Neural cell (in vitro differentiated cells): ENCODE data around the gene ALOXE3.

Experiments
- EP300 ChIP-seq: fragments of 450-650 bp; conservative IDR thresholded peaks from 2 replicates; pipeline ENCODE4 v1.6.1; 2014; ENCODE audit warnings: antibody characterized with exemption, mild to moderate bottlenecking, moderate library complexity; ENCODE audit not compliant: poor library complexity, severe bottlenecking
- EZH2 ChIP-seq: fragments of 200-600, 300-800 bp; shearing (Covaris generic), sonication (generic); IDR thresholded peaks from 2 replicates; pipeline ENCODE4 v1.6.1; 2014; ENCODE audit warnings: antibody characterized with exemption, low read length, borderline replicate concordance, mild to moderate bottlenecking; ENCODE audit not compliant: insufficient read depth, poor library complexity, severe bottlenecking
- POLR2AphosphoS5 ChIP-seq: IDR thresholded peaks from 2 replicates; pipeline ENCODE4 v1.6.1; 2012
- RAD21 ChIP-seq: fragments of 450-650 bp; conservative IDR thresholded peaks from 2 replicates; pipeline ENCODE4 v1.6.1; 2014; ENCODE audit warnings: antibody characterized with exemption, mild to moderate bottlenecking, moderate library complexity
- SMC3 ChIP-seq: fragments of 450-650 bp; conservative IDR thresholded peaks from 2 replicates; pipeline ENCODE4 v1.6.1; 2014; ENCODE audit warnings: antibody characterized with exemption, mild to moderate bottlenecking, moderate library complexity; ENCODE audit not compliant: poor library complexity
- TF ChIP-seq, protein P1 (sequence below): fragments of 450-650 bp; IDR thresholded peaks from 2 replicates; pipeline ENCODE4 v1.5.1; 2014; ENCODE audit warnings: antibody characterized with exemption, mild to moderate bottlenecking, moderate library complexity; ENCODE audit not compliant: poor library complexity, severe bottlenecking

DNA sequence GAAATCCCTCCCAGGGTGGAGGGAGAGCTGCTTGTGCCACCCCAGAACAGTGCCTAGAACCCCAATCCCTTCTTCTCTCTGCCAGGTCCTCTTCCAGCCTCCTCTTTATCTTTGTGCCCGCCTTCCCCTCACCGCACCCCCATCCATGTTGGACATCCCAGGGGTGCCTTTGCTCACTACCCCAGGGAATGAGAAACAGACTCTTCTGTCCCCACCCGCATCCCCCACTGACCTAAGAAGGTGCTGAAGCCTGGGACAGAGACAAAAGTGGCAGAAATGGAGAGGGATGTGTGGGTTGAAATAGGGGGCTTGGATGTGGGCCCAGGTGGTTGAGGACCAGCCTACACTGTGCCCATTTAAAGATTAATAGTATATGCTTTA, 62.5 kb downstream of the ALOXE3 start:
- TF ChIP-seq, protein P1, sequence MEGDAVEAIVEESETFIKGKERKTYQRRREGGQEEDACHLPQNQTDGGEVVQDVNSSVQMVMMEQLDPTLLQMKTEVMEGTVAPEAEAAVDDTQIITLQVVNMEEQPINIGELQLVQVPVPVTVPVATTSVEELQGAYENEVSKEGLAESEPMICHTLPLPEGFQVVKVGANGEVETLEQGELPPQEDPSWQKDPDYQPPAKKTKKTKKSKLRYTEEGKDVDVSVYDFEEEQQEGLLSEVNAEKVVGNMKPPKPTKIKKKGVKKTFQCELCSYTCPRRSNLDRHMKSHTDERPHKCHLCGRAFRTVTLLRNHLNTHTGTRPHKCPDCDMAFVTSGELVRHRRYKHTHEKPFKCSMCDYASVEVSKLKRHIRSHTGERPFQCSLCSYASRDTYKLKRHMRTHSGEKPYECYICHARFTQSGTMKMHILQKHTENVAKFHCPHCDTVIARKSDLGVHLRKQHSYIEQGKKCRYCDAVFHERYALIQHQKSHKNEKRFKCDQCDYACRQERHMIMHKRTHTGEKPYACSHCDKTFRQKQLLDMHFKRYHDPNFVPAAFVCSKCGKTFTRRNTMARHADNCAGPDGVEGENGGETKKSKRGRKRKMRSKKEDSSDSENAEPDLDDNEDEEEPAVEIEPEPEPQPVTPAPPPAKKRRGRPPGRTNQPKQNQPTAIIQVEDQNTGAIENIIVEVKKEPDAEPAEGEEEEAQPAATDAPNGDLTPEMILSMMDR = no peak
- TF ChIP-seq EP300 = no peak
- no peak for TF ChIP-seq EZH2
- TF ChIP-seq SMC3 = no peak
- TF ChIP-seq POLR2AphosphoS5 = no peak
- no peak for TF ChIP-seq RAD21
